NOMO-1 treated with dmso at 0.1 percent for 144 hours (cell line): ENCODE measurements around the gene UNC13A.
"Not testable (repeated sequence)": the region's sequence is repeated elsewhere in the genome, so short reads cannot be mapped to it uniquely, and the experiment has no call there.

Experiments
- DNase-seq: peaks from one replicate; lab custom pipeline; 2025; ENCODE audit not compliant: unreplicated experiment; lab: John Stamatoyannopoulos, UW

The UNC13A gene

GRCh38 chr19:17604372-17605025 is 83.7 kb downstream of the UNC13A start:
- no peak for DNase-seq

- DNase-seq = no peak
Measured at GRCh38 chr19:17602872-17603510, 85.2 kb downstream of the UNC13A start.

GRCh38 chr19:17602217-17602616 is 85.9 kb downstream of the UNC13A start:
- no peak for DNase-seq

GRCh38 chr19:17601683-17602082 is 86.5 kb downstream of the UNC13A start:
- no peak for DNase-seq

GRCh38 chr19:17599780-17600179 is 88.4 kb downstream of the UNC13A start:
- no peak for DNase-seq

- no peak for DNase-seq
Measured at GRCh38 chr19:17598953-17599352, 89.2 kb downstream of the UNC13A start.

GRCh38 chr19:17598063-17598462 is 90.1 kb downstream of the UNC13A start:
- not testable (repeated sequence) for DNase-seq

- DNase-seq = not testable (repeated sequence)
Measured at GRCh38 chr19:17594296-17594695, 93.9 kb downstream of the UNC13A start.

- DNase-seq = no peak
Measured at GRCh38 chr19:17590866-17591265, 97.3 kb downstream of the UNC13A start.

GRCh38 chr19:17585395-17585794 is 102.8 kb downstream of the UNC13A start:
- not testable (repeated sequence) for DNase-seq

- no peak for DNase-seq
Measured at GRCh38 chr19:17584132-17584531, 104.0 kb downstream of the UNC13A start.

- no peak for DNase-seq
Measured at GRCh38 chr19:17582613-17583012, 105.5 kb downstream of the UNC13A start.

- no peak for DNase-seq
Measured at GRCh38 chr19:17581211-17581874, 106.8 kb downstream of the UNC13A start.

GRCh38 chr19:17580470-17581144 is 107.5 kb downstream of the UNC13A start:
- DNase-seq = no peak

GRCh38 chr19:17579661-17580244 is 108.4 kb downstream of the UNC13A start:
- peak; percentile 26 for DNase-seq

GRCh38 chr19:17577457-17578097 is 110.6 kb downstream of the UNC13A start:
- DNase-seq = no peak

- no peak for DNase-seq
Measured at GRCh38 chr19:17576758-17577456, 111.2 kb downstream of the UNC13A start.

GRCh38 chr19:17575871-17576757 is 112.0 kb downstream of the UNC13A start:
- no peak for DNase-seq

GRCh38 chr19:17572638-17573037 is 115.5 kb downstream of the UNC13A start:
- no peak for DNase-seq
